Measurements from ENCODE around the gene ARVCF.

The ARVCF gene, protein sequence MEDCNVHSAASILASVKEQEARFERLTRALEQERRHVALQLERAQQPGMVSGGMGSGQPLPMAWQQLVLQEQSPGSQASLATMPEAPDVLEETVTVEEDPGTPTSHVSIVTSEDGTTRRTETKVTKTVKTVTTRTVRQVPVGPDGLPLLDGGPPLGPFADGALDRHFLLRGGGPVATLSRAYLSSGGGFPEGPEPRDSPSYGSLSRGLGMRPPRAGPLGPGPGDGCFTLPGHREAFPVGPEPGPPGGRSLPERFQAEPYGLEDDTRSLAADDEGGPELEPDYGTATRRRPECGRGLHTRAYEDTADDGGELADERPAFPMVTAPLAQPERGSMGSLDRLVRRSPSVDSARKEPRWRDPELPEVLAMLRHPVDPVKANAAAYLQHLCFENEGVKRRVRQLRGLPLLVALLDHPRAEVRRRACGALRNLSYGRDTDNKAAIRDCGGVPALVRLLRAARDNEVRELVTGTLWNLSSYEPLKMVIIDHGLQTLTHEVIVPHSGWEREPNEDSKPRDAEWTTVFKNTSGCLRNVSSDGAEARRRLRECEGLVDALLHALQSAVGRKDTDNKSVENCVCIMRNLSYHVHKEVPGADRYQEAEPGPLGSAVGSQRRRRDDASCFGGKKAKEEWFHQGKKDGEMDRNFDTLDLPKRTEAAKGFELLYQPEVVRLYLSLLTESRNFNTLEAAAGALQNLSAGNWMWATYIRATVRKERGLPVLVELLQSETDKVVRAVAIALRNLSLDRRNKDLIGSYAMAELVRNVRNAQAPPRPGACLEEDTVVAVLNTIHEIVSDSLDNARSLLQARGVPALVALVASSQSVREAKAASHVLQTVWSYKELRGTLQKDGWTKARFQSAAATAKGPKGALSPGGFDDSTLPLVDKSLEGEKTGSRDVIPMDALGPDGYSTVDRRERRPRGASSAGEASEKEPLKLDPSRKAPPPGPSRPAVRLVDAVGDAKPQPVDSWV

DNA sequence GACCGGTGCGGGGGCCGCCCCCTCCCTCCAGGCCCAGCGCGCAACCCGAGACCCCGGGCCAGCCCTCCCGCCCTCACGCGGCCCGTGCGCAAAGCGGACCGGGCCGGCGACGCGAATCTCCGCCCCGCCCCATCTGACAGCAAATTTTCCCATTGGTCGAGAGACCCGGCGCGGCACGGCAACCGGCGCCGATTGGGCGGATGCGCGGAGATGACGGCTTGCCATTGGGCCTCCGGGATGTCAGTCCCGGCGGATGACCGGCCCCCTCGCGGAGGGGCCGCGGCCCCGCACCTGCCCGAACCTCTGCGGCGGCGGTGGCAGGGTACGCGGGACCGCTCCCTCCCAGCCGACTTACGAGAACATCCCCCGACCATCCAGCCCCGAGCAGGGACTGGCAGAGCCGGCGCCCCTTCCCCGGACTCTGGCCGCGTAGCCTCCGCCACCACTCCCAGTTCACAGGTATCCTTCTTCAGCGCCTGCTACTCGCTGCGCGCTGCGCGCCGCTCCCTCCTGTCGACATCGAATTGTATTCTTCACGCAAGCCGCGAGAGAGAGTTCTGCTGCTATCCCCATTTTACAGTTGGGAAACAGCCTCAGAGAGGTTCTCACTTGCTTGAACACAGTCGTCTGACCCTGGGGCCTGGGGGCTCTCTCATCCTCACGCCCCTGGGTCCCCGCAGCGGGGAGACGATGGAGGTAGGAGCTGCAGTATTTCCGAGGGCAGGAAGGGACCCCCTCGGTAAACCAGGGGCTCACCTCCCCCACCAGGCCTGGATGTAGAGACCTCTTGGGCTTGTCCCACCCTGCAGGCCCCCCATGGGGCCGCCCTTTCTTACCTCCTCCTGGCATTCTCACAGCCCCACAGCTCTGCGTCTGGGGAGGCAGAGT lies at the start of gene ARVCF:
Gene ARVCF, minus strand, starts transcription at position 90 of the 888 bp plus-strand sequence. CDS start 26,029 bp downstream, outside the sequence.
- peak; percentile 99 for DNase-seq (ENCODE audit: low spot score)

DNA sequence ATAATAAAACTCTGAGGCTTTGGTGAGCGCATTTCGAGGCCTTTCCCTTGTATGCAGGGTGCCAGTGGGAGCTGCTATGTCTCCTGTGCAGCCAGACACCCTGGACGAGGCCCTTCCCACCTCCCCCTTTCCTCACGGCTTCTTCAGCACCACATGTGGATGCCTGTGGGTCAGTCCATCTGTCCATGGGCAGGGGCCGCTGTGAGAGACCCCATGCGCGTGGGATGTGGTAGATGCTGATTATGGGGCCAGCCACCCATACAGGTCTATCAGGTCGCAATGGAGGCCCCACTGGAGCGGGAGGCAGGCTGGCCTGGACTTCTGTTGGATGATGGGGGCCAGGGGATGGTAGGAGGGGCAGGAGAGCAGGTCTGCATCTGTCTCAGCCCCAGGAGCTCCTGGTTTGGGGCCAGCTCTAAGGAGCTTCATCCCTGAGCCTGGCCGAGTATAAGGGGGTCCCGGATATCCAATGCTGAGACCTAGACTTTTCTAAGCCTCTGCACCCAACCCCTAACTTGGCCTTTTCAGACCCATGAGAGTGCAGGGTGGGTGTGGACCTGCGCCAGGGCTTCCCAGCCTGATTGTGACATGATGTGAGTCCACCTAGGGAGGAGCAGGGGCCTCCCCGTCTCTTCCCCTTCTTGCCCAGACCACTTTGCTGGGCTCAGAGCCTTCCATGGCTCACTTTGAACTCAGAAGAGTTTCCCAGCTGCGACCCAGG lies 49.4 kb upstream of the ARVCF start:
- DNase-seq (ENCODE audit: low spot score): no peak

DNA sequence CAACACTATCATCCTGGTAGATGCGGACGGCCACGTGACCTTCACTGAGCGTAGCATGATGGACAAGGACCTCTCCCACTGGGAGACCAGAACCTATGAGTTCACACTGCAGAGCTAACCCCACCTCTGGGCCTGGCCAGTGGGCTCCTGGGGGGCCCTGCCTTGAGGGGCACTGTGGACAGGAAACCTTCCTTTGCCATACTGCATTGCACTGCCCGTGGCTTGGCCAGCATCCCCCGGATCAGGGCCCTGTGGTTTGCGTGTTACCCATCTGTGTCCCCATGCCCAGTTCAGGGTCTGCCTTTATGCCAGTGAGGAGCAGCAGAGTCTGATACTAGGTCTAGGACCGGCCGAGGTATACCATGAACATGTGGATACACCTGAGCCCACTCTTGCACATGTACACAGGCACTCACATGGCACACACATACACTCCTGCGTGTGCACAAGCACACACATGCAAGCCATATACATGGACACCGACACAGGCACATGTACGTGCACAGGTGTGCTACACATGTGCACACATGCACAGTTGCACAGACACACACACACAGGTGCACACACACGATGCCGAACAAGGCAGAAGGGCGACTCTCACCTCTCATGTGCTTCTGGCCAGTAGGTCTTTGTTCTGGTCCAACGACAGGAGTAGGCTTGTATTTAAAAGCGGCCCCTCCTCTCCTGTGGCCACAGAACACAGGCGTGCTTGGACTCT lies 48.1 kb upstream of the ARVCF start:
- no peak for DNase-seq (ENCODE audit: low spot score)

DNA sequence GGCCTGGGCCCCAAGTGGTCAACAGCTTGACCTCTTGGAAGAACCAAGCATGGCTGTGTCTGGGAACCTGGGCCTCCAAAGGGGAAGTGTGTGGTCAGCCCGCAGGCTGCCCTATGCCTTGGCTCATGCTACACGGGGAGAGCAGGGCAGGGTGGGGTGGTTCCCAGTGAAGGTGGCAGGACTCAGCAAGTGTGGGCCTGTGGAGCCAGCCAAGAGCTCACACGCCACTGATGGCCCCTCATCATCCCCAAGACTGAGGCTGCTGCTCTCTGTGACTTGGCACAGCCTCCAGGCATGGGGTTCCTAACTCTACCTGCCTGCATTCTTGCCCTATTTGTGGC lies 47.5 kb upstream of the ARVCF start:
- no peak for DNase-seq (ENCODE audit: low spot score)

DNA sequence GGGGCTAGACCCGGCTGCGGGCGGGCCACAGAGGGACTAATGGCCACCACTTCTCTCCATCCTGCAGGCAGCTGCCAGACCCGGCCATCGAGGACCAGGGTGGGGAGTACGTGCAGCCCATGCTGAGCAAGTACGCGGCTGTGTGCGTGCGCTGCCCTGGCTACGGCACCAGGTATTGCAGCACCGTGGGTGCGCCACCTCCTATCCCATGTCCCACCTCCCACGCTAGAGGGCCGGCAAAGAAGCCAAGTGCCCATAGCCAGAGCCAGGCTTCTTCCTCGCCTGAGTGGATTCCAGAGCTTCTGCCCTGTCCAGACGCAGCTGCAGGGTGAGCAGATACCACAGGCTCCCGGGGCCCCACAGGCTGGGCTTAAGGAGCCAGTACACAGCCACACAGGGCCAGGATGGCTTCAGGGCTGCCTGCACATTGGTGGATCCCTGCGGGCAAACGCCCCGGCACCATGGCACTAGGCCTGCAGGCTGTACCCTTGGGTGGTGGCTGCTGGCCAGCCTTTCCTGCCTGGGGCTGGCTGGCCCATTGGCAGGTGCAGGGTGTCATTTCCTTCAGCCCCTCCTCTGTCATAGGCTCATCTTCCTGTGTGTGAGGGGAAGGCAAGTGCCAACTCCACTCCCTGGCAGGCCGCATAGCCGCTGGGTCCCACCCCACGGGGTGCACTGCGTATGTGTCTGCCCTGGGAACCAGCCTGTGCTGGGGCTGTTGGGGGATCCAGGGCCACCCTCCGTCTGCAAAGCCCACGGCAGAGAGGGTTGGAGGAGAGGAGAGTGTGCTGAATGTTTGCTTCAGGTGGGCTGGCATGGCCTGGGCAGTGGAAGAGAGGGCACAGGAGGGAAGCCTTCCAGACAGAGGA lies 46.9 kb upstream of the ARVCF start:
- DNase-seq (ENCODE audit: low spot score): no peak

DNA sequence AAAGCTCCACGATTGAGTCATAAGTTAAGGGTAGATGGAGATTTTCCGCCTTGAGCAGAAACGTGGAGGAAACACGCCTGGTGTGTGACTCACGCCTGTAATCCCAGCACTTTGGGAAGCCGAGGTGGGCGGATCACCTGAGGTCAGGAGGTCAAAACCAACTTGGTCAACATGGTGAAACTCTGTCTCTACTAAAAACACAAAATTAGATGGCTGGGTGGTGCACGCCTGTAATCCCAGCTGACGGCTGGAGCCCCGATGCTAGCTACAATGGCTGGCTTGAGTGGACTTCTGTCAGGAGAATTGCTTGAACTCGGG lies 46.1 kb upstream of the ARVCF start:
- DNase-seq (ENCODE audit: low spot score): no peak

DNA sequence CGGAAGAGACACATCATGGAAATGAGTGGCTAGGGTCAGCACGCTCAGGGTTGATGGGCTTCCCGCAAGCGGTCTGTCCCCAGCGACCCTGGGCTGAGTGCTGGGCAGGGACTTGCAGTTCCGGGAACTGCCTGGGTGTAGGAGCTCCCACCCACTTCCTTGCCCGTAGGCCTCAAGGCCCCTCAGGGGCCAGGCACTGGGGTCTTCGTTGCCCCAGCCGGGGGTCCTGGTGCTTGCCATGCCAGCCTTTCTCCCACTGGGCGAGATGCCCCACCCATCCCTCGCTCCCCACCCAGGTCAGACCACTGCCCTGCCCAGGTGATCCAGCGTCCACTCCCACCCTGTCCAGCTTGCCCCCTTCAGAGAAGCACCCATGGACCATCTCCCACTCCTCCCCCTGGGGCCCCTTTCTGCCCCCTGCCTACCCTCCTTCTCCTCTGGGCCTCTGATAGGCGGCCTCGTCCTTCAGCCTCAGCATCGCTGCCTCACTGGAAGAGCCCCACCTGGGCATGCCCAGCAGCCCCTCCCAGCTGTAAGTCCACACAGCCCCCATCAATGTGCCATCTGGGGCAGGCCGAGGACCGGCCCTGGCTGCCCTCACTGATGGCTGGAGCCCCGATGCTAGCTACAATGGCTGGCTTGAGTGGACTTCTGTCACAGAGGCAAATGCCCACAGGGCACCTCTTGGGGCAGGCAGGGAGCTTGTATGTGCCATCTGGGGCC lies 45.6 kb upstream of the ARVCF start:
- no peak for DNase-seq (ENCODE audit: low spot score)

DNA sequence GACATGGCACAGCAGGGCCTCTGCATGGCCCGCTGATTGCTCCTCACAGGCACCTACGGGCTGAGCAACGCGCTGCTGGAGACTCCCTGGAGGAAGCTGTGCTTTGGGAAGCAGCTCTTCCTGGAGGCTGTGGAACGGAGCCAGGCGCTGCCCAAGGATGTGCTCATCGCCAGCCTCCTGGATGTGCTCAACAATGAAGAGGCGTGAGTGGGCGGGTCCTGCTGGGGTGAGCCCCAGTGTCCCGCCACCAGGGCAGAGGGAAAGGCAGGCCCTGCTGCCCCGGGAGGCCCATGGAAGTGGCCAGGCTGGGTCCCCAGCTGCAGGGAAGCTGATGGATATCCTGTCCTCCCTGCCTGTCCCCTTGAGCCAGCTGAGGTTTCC lies 44.8 kb upstream of the ARVCF start:
- no peak for DNase-seq (ENCODE audit: low spot score)

DNA sequence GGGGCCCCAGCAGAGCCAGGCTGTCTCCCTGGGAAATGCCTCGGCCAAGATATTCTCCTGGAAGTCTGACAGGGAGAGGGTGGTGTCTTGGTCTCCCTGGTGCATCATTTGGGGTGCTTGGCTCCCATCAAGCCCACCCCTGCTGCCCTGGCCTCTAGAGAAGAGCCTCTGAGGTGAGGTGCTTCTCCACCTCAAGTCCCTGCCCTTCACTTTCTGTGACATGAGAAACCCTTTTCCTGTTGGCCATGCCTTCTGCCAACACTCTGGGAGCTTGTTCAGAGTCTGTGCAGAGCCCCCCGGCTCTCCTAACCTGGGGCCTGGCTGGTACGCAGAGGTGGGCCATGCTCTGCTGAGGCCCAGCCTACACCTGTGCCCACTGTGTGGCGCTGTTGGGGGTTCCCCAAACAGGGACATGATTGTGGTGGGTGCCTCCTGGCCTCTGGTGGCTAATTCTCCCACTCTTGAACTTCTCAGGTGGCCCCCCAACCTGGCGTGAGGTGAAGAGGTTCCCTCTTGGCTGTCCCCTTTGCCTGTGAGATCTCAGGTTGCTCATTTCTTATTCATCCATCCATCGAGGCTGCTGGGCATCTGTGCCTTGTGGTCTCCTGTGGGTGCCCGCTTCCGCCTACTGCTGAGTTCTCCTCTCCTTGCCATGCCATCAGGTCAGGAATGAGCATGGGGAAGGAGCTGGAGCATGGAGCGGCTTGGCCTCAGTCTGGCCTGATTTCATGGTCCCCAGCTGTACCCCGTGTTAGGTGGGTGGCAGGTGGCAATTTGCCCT lies 44.3 kb upstream of the ARVCF start:
- no peak for DNase-seq (ENCODE audit: low spot score)

DNA sequence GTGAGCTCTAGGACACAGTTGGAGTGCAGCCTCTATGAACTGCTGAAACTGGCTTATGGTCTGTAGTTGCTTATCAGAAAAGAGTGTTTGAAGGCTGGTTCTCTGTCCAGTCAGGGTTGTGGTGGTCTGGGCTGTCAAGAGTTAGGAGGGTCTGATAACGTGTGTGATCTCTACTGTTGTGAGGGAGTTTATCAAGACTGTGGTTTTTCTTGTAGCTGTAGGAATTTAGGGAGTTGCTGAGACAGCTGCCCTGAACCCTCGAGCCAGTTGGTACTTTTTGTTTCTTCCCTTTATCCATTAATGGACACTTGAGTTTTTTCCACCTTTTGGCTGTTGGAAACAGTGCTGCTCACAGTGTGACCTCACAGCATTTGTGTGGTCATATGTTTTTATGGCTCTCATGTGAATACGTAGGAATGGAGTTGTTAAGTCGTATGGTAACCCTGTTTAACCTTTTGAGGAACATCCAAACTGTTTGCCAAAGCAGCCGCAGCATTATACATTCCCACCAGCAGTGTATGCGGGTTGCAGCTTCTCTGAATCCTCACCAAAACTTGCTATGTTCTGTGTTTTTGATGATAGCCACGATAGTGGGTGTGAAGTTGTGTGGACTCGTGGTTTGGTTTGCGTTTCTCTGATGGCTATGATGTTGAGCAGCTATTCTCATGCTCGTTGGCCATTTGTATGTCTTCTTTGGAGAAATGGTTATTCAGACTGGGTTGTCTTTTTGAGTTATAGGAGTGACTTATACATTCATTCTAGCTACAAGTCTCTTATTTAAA lies 42.6 kb upstream of the ARVCF start:
- DNase-seq (ENCODE audit: low spot score): no peak

DNA sequence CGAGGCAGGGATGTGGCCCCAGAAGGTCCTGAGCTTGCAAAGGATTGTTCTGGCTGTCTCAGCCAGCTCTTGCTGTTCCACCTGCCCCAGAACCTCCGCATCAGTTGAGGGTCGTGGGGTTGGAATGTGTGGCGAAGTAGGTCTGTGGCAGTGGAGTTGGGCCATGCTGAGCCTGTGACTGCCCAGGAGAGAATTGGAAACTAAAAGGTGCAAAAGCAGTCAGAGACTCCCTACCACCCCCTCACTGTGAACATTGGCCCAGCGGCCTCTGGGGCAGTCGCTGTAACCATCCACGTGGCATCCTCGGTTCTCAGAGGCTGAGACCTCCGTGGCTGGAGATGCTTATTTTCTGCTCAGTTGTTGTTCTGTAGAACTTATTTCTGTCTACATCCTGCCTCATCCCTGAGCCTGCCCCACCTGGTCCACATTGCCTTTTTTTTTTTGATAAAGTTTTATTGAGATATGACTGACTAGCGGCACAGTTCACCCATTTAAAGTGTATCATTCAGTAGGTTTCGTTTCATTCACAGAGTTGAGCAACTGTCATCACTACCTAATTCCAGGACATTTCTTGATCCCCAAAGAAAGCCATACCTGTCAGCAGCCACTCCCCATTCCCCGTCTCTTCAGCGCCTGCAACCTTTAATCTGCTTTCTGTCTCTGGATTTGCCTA lies 41.1 kb upstream of the ARVCF start:
- no peak for DNase-seq (ENCODE audit: low spot score)

DNA sequence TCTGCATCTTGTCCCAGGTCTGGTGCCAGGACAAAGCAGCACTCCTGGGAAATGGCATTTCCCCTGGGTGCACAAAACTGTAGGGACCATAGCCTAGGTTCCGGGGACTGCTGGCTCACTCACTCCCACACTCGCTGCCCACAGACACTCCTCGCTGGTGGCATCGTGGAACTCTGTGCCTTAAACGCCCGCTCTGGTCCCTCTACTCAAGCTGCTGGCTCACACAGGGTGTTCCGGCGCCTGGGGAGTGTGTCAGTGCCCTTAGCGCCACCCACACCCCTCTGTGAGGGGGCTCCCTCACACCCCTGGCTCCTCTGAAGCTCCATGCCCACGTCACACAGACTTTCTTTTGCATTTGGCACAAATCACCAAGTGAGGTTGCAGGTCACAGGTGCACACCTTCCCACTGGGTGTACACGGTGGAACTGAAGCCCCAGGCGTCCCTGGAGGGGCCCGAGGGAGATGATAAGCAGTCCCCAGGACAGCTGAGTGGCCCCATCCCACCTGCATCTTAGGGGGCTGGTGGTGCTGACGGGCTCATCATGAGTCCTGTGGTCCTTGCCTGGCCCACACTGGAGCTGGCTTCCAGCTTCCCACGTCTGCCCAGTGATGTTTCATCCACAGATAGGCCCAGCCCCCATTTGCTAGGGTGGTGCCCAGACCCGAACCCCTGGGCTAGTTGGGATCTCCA lies 40.2 kb upstream of the ARVCF start:
- no peak for DNase-seq (ENCODE audit: low spot score)

DNA sequence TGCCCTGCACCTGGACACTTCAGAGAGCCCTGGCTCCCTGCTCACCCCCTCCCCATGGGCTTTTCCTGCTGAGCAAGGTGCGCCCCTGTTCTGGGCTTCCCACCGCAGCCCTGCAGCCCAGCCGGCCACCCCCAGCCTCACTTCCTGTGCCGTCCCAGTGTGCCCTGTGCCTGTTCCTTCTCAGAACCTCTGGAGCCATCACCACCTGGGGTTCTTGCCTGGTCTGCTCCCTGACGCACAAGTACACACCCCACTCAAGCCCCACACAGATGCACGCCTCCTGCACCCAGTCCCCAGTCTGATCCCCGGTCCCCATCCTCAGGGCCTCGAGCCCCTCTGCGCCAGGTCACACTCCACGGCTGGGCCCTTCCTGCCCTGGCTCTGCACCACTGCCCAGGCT lies 39.5 kb upstream of the ARVCF start:
- no peak for DNase-seq (ENCODE audit: low spot score)

DNA sequence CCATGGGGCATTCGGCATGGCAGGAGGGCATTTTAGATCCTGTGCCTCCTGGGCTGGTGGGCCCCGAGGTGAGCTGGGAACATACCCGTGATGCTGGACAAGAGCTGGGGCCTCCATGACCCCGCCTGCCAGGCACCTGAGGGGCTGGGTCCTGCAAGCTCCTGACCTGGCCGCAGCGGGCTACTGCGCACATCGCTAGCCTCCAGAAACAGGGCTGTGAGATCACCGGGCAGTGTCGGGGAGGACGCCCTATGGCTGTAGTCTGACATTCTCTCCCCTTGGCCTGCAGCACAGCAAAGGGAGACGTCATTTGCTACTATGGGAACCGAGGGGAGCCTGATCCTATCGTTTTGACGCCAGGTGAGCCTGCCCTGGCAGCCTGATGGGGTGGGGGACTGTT lies 39.0 kb upstream of the ARVCF start:
- no peak for DNase-seq (ENCODE audit: low spot score)

DNA sequence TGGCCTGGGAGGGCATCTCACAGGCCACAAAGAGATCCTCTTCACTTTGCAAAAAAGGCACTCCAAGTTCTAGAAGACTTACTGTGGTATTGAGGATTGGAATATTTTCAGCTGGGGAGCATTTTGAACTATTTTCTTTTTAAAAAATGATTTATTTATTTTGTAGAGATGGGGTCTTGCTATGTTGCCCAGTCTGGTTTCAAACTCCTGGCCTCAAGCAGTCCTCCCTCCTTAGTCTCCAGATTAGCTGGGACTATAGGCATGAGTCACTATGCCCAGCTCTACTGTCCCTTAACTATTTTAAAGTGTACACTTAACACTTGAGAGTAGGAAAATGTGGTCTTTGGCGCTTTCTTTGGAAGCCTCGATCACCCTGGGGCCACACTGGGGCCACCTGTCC lies 38.5 kb upstream of the ARVCF start:
- no peak for DNase-seq (ENCODE audit: low spot score)

DNA sequence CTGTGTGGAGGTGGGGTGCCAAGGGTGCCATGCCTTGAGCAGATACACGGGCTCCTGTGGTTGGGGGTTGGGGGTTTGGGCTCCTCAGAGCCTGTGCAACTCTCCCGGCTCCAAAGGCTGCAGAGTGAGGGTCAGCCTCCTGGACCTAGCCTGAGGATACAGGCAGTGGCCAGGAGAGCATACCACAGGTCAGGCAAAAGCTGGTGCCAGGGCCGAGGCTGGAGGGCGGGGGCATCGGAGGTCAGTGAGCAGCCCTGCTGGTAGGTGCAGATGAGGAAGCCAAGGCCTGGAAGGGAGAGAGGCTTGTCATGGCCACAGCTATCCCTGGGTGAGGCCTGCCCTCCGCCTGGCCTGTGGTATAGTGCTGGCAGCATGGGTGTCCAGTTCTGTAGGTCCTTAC lies 37.9 kb upstream of the ARVCF start:
- no peak for DNase-seq (ENCODE audit: low spot score)

DNA sequence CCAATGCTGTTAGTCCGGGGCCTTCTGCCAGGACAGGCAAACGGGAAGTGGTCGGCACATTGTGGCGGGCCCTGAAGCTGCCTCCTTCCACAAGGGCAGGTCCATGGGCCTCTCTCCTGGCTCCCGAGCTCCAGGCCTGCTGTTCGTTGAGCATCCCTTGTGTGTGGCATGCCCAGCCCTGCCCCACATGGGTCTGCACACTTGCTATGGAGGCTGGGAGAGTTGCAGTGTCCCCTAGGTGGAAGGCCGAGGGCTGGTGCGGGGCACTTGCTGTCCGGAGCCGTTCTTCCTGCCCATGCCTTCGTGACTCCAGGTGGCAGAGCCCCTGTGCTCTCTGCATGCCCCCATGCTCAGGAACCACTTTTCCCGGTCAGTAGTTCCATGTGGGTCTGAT lies 37.4 kb upstream of the ARVCF start:
- no peak for DNase-seq (ENCODE audit: low spot score)
